Lower leg skin (tissue), 3 donors: Measurements from ENCODE around the gene ENAH.

ENCODE experiments used
- CTCF ChIP-seq, 3 donors: fragments of 450-650 bp; IDR thresholded peaks; one replicate each; pipeline ENCODE4 v1.5.1; 2016; ENCODE audit warnings: antibody characterized with exemption in 3 of 3, mild to moderate bottlenecking in 3 of 3, moderate library complexity in 2 of 3
- POLR2A ChIP-seq, 2 donors: fragments of 450-650 bp; IDR thresholded peaks; one replicate each; pipeline ENCODE4 v1.6.1; 2016 to 2017; ENCODE audit warnings: antibody characterized with exemption in 2 of 2, mild to moderate bottlenecking in 1 of 2, moderate library complexity in 1 of 2

- TF ChIP-seq POLR2A (IDR thresholded peaks at IDR 0.05) (no peak), CTCF (IDR thresholded peaks at IDR 0.05) (no peak)
Measured at GRCh38 chr1:225471109-225471452, 181.8 kb downstream of the ENAH start.
